Activated naive CD4-positive, alpha-beta T cell treated with anti-CD3 and anti-CD28 coated beads, Interleukin-2, amount 50 U/mL, for 72 hours (primary cell): ENCODE results near the gene BOD1L1. TPM values are rescaled to one million over a fixed set of nuclear protein-coding genes. Genes with fewer than 3 reads are reported as not detected.

Experiments
- ATAC-seq, 2 donors: fragments of 150-1000 bp; cut with Tn5 transposase; 2 replicates each; pipeline ENCODE4 v1.10.0; 2021; ENCODE audit warnings: mild to moderate bottlenecking in 2 of 2, moderate library complexity in 2 of 2
- DNase-seq, 2 donors: peaks; one replicate each; pipeline ENCODE4 v3.0.0; 2021 to 2022; ENCODE audit warnings: low spot score in 2 of 2
- H3K27ac Mint-ChIP-seq, 2 donors: one replicate each; pipeline ENCODE4 v1.8.0; 2022; ENCODE audit warnings: mild to moderate bottlenecking in 2 of 2, mixed read lengths in 2 of 2
- H3K36me3 Mint-ChIP-seq, 2 donors: one replicate each; pipeline ENCODE4 v1.8.0; 2022; ENCODE audit warnings: mixed read lengths in 2 of 2
- H3K9me3 Mint-ChIP-seq, 2 donors: one replicate each; pipeline ENCODE4 v1.8.0; 2022; ENCODE audit warnings: mixed read lengths in 2 of 2
- total RNA-seq, 2 donors: library from RNA; stranded (reverse); gene quantifications; one replicate each; pipeline ENCODE4 v1.2.3, GENCODE V29; 2022

Gene BOD1L1
- total RNA-seq, 2 donors from 2014 or later, result 36.6 to 36.8 TPM

- Mint-ChIP-seq H3K9me3 (no peaks in the 10 kb centered on the region), H3K27ac (no peak overlapping the region), H3K36me3 (peaks cover 0 to 5% of the 10 kb centered on the region in 2 donors)
- ATAC-seq (no peak), DNase-seq (no peak)
These were observed 7.8 kb upstream of the BOD1L1 start for GRCh38 chr4:13635286-13635799.

- Mint-ChIP-seq H3K27ac (no peak overlapping the region), H3K9me3 (no peaks in the 10 kb centered on the region), H3K36me3 (no peaks in the 10 kb centered on the region)
- no peak for DNase-seq
- ATAC-seq, result no peak
These were observed 6.1 kb upstream of the BOD1L1 start for GRCh38 chr4:13633671-13634070.

- ATAC-seq (no peak), DNase-seq (no peak)
- H3K36me3 Mint-ChIP-seq, result peaks cover 14 to 20% of the 10 kb centered on the region in 2 donors
These were observed 333 bp downstream of the BOD1L1 start for GRCh38 chr4:13627178-13627605.

GRCh38 chr4:13626492-13627177, 890 bp downstream of the BOD1L1 start:
- Mint-ChIP-seq H3K9me3 (no peaks in the 10 kb centered on the region), H3K27ac (peak overlapping the region; percentile 92 to 97), H3K36me3 (peaks cover 14 to 20% of the 10 kb centered on the region in 2 donors)
- DNase-seq (no peak), ATAC-seq (peak in 1 of 2 donors; percentile 59)

More at GRCh38 chr4:13627178-13627605, 333 bp downstream of the BOD1L1 start:
- H3K27ac Mint-ChIP-seq, result peak overlapping the region; percentile 92 to 97
- H3K9me3 Mint-ChIP-seq, result no peaks in the 10 kb centered on the region

GRCh38 chr4:13618212-13618806, 9.2 kb downstream of the BOD1L1 start:
- ATAC-seq (no peak), DNase-seq (no peak)
- Mint-ChIP-seq H3K9me3 (no peaks in the 10 kb centered on the region), H3K27ac (no peak overlapping the region), H3K36me3 (peaks cover 8 to 15% of the 10 kb centered on the region in 2 donors)

- DNase-seq (no peak), ATAC-seq (no peak)
- Mint-ChIP-seq H3K9me3 (no peaks in the 10 kb centered on the region), H3K27ac (no peak overlapping the region), H3K36me3 (peaks cover 8 to 15% of the 10 kb centered on the region in 2 donors)
These were observed 9.7 kb downstream of the BOD1L1 start for GRCh38 chr4:13617801-13618200.

GRCh38 chr4:13616597-13616996, 10.9 kb downstream of the BOD1L1 start:
- Mint-ChIP-seq H3K27ac (no peak overlapping the region), H3K36me3 (peaks cover 8 to 15% of the 10 kb centered on the region in 2 donors), H3K9me3 (no peaks in the 10 kb centered on the region)
- DNase-seq, result no peak
- ATAC-seq, result no peak

- Mint-ChIP-seq H3K36me3 (peaks cover 8 to 15% of the 10 kb centered on the region in 2 donors), H3K9me3 (no peaks in the 10 kb centered on the region), H3K27ac (no peak overlapping the region)
- ATAC-seq (no peak), DNase-seq (no peak)
These were observed 12.4 kb downstream of the BOD1L1 start for GRCh38 chr4:13615161-13615560.

- DNase-seq, result no peak
- Mint-ChIP-seq H3K9me3 (no peaks in the 10 kb centered on the region), H3K36me3 (peaks cover 8 to 15% of the 10 kb centered on the region in 2 donors), H3K27ac (no peak overlapping the region)
- ATAC-seq, result no peak
These were observed 15.0 kb downstream of the BOD1L1 start for GRCh38 chr4:13612569-13612968.

- no peak overlapping the region for H3K27ac Mint-ChIP-seq
- peaks cover 8 to 14% of the 10 kb centered on the region in 2 donors for H3K36me3 Mint-ChIP-seq
- peak in 1 of 2 donors; percentile 38 for ATAC-seq
- H3K9me3 Mint-ChIP-seq, result no peaks in the 10 kb centered on the region
- DNase-seq, result no peak
These were observed 16.2 kb downstream of the BOD1L1 start for GRCh38 chr4:13611283-13611842.

- Mint-ChIP-seq H3K27ac (no peak overlapping the region), H3K36me3 (peaks cover 28 to 44% of the 10 kb centered on the region in 2 donors)
- ATAC-seq, result no peak
These were observed 22.2 kb downstream of the BOD1L1 start for GRCh38 chr4:13605330-13605729.

GRCh38 chr4:13601848-13602247, 25.7 kb downstream of the BOD1L1 start:
- DNase-seq, result no peak
- H3K9me3 Mint-ChIP-seq, result peaks cover 0 to 6% of the 10 kb centered on the region in 2 donors
- ATAC-seq, result no peak
- peaks cover 28 to 49% of the 10 kb centered on the region in 2 donors for H3K36me3 Mint-ChIP-seq
- H3K27ac Mint-ChIP-seq, result peak overlapping the region; percentile 62 to 67

More at GRCh38 chr4:13605330-13605729, 22.2 kb downstream of the BOD1L1 start:
- DNase-seq, result no peak
- peaks cover 0 to 6% of the 10 kb centered on the region in 2 donors for H3K9me3 Mint-ChIP-seq

- peaks cover 28 to 56% of the 10 kb centered on the region in 2 donors for H3K36me3 Mint-ChIP-seq
- ATAC-seq (no peak), DNase-seq (no peak)
- H3K27ac Mint-ChIP-seq, result peak overlapping the region in 1 of 2 donors; percentile 67
- H3K9me3 Mint-ChIP-seq, result peaks cover 0 to 6% of the 10 kb centered on the region in 2 donors
These were observed 26.5 kb downstream of the BOD1L1 start for GRCh38 chr4:13601048-13601447.

- no peak for DNase-seq
- H3K36me3 Mint-ChIP-seq, result peaks cover 20 to 47% of the 10 kb centered on the region in 2 donors
- peaks cover 0 to 6% of the 10 kb centered on the region in 2 donors for H3K9me3 Mint-ChIP-seq
- peak overlapping the region; percentile 51 to 58 for H3K27ac Mint-ChIP-seq
- ATAC-seq, result no peak
These were observed 28.4 kb downstream of the BOD1L1 start for GRCh38 chr4:13599159-13599558.

- ATAC-seq (no peak), DNase-seq (no peak)
- H3K27ac Mint-ChIP-seq, result no peak overlapping the region
- H3K9me3 Mint-ChIP-seq, result peaks cover 0 to 6% of the 10 kb centered on the region in 2 donors
- H3K36me3 Mint-ChIP-seq, result peaks cover 11 to 34% of the 10 kb centered on the region in 2 donors
These were observed 29.9 kb downstream of the BOD1L1 start for GRCh38 chr4:13597604-13598003.

GRCh38 chr4:13597141-13597540, 30.4 kb downstream of the BOD1L1 start:
- no peak for ATAC-seq
- peaks cover 0 to 6% of the 10 kb centered on the region in 2 donors for H3K9me3 Mint-ChIP-seq
- H3K36me3 Mint-ChIP-seq, result peaks cover 11 to 30% of the 10 kb centered on the region in 2 donors
- no peak overlapping the region for H3K27ac Mint-ChIP-seq
- DNase-seq, result no peak

- ATAC-seq, result no peak
- Mint-ChIP-seq H3K9me3 (no peaks in the 10 kb centered on the region), H3K27ac (no peak overlapping the region), H3K36me3 (peaks cover 0 to 7% of the 10 kb centered on the region in 2 donors)
- no peak for DNase-seq
These were observed 35.3 kb downstream of the BOD1L1 start for GRCh38 chr4:13592220-13592619.
